Thymus (tissue), 11 donors: ENCODE results near the gene LPP. TPM values are rescaled to one million over a fixed set of nuclear protein-coding genes. Genes with fewer than 3 reads are reported as not detected.
A peak's percentile ranks its signal among the peaks of the same experiment; 100 is the strongest.

Source experiments
- DNase-seq, 9 donors: peaks; one replicate each; pipeline ENCODE4 v3.0.0-alpha.2; 2013; ENCODE audit warnings: low spot score in 9 of 9, low read depth in 6 of 9, missing footprints in 1 of 9
- H3K27ac ChIP-seq, 2 donors: one replicate each; pipeline ENCODE4 v1.5.1; 2013; ENCODE audit warnings: control low read depth in 1 of 2, low read depth in 1 of 2, low read length in 1 of 2, mild to moderate bottlenecking in 1 of 2, moderate library complexity in 1 of 2
- H3K27me3 ChIP-seq, 2 donors: one replicate each; pipeline ENCODE4 v1.5.1; 2013; ENCODE audit warnings: low read length in 1 of 2; ENCODE audit not compliant: control insufficient read depth in 2 of 2, insufficient read depth in 1 of 2
- H3K36me3 ChIP-seq, 2 donors: one replicate each; pipeline ENCODE4 v1.5.1; 2013; ENCODE audit warnings: low read length in 1 of 2, mild to moderate bottlenecking in 1 of 2, moderate library complexity in 1 of 2; ENCODE audit not compliant: control insufficient read depth in 2 of 2, insufficient read depth in 2 of 2
- H3K4me1 ChIP-seq, 2 donors: one replicate each; pipeline ENCODE4 v1.5.1; 2013; ENCODE audit warnings: low read length in 2 of 2; ENCODE audit not compliant: control insufficient read depth in 2 of 2, insufficient read depth in 2 of 2
- H3K4me3 ChIP-seq, 2 donors: one replicate each; pipeline ENCODE4 v1.5.1; 2013; ENCODE audit warnings: low read length in 2 of 2, control low read depth in 1 of 2, mild to moderate bottlenecking in 1 of 2
- H3K9me3 ChIP-seq, 2 donors: one replicate each; pipeline ENCODE4 v1.5.1; 2013; ENCODE audit warnings: low read length in 1 of 2, mild to moderate bottlenecking in 1 of 2; ENCODE audit not compliant: control insufficient read depth in 2 of 2, insufficient read depth in 1 of 2
- WGBS: extraction: QIAGEN DNeasy Blood & Tissue Kit; methylation state at CpG from one replicate; pipeline ENCODE4 v1.1.7; 2013; 5-methylcytosine and 5-hydroxymethylcytosine counted together
- polyA plus RNA-seq: library from polyadenylated mRNA; stranded (reverse); fragments of 200-250 nt; gene quantifications from one replicate; pipeline ENCODE4 v1.2.3, GENCODE V29; 2013
- total RNA-seq: library from RNA; stranded (reverse); fragments of 120-200 nt; gene quantifications from one replicate; pipeline ENCODE4 v1.2.4, GENCODE V29; 2013
- donor health status: healthy.

Gene LPP
- total and polyA plus RNA-seq, 2 donors = 6.5 to 9.2 TPM

- 57% methylated on average over 3 of the region's 3 CpGs for WGBS
- H3K9me3 ChIP-seq = no peaks in the 10 kb centered on the region
- DNase-seq = peak in 7 of 9 donors; percentile 21 to 67 (median 24)
- no peaks in the 10 kb centered on the region for H3K27me3 ChIP-seq
- no peak overlapping the region for H3K4me3 ChIP-seq
- peaks cover 6 to 10% of the 10 kb centered on the region in 2 donors for H3K4me1 ChIP-seq
- no peaks in the 10 kb centered on the region for H3K36me3 ChIP-seq
- peak overlapping the region; percentile 5 to 56 for H3K27ac ChIP-seq
These were observed 502.4 kb downstream of the LPP start for GRCh38 chr3:188656196-188656982.

DNA sequence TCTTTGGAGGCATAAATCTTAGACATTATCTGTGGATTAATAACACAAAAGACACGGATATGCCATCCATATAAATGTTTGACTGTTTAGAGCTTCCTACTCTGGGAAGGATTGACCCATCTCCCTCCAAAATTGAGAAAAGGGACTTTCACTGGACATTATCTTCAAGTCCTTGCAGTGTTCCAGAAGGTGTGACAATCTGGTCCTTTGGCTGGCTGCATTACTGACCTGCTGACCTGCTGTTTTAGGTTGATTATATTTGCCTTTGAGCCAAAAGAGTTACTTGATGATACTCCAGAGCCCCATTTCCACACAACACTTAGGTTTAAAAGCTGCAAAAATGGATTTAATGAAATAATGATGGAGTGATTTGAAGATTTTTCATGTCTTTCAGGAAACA lies 504.6 kb downstream of the LPP start:
- no peaks in the 10 kb centered on the region for H3K27me3 ChIP-seq
- H3K36me3 ChIP-seq = no peaks in the 10 kb centered on the region
- H3K4me3 ChIP-seq = no peak overlapping the region
- WGBS = 94% methylated on average over 1 of the region's 1 CpG
- peaks cover 6 to 10% of the 10 kb centered on the region in 2 donors for H3K4me1 ChIP-seq
- H3K9me3 ChIP-seq = no peaks in the 10 kb centered on the region
- DNase-seq = no peak
- no peak overlapping the region for H3K27ac ChIP-seq

DNA sequence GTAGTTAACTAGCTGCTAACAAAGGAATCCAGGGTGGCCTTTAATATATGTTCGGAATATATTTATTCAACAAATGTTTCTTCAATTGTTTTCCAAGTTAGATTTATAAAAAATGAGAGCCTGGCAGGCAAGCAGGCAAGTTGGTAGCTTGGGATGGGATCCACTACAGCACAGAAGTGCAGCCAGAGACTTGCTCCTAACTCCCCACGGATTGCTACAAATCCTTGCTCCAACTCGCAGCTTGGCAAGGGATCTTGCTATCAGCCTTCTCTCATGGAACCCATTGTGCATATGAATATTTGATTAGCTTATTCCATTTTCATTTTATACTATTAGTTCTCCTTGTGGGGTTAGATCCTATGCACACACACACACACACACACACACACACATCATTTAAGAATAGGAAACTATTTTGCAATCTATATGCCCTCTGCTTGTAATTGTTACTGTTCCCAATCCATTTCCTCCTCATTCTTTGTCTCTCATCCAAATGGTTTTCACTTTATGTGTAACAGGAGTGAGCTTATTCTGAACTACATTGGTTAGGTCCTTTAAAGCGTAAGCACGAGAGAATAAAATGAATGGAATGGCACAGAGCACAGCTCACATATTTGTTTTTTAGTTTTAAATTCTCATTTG lies 505.6 kb downstream of the LPP start:
- Histone ChIP-seq H3K4me3 (no peak overlapping the region), H3K9me3 (no peaks in the 10 kb centered on the region), H3K27me3 (no peaks in the 10 kb centered on the region), H3K36me3 (no peaks in the 10 kb centered on the region), H3K4me1 (peaks cover 6 to 10% of the 10 kb centered on the region in 2 donors), H3K27ac (no peak overlapping the region)
- DNase-seq = no peak
- 97% methylated on average over 5 of the region's 5 CpGs for WGBS

DNA sequence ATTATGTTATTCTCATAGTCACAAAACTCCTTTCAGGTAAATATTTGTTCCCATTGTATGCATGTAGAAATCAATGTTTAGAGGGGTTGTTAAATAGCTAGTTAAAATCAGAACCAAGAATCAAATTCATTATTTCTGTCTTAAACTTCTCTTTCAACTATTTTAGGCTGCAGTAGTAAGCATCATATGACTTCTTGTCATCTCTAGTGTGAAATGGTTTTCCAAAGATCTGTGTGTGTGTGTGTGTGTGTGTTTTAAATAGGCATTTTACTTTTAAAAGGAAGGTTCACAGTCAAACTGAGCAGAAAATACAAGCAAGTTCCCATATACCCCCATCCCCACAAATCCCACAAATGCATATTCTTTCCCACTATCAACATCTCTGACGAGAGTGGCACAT lies 506.5 kb downstream of the LPP start:
- no peaks in the 10 kb centered on the region for H3K9me3 ChIP-seq
- no peaks in the 10 kb centered on the region for H3K36me3 ChIP-seq
- H3K27ac ChIP-seq = no peak overlapping the region
- H3K27me3 ChIP-seq = no peaks in the 10 kb centered on the region
- peaks cover 6 to 10% of the 10 kb centered on the region in 2 donors for H3K4me1 ChIP-seq
- H3K4me3 ChIP-seq = no peak overlapping the region
- DNase-seq = no peak
- 94% methylated on average over 1 of the region's 1 CpG for WGBS

GRCh38 chr3:188661806-188662205 lies 507.8 kb downstream of the LPP start:
- no peaks in the 10 kb centered on the region for H3K4me1 ChIP-seq
- no peak overlapping the region for H3K27ac ChIP-seq
- no peaks in the 10 kb centered on the region for H3K36me3 ChIP-seq
- no peaks in the 10 kb centered on the region for H3K9me3 ChIP-seq
- no peaks in the 10 kb centered on the region for H3K27me3 ChIP-seq
- H3K4me3 ChIP-seq = no peak overlapping the region
- WGBS = 95% methylated on average over 2 of the region's 2 CpGs
- no peak for DNase-seq

DNA sequence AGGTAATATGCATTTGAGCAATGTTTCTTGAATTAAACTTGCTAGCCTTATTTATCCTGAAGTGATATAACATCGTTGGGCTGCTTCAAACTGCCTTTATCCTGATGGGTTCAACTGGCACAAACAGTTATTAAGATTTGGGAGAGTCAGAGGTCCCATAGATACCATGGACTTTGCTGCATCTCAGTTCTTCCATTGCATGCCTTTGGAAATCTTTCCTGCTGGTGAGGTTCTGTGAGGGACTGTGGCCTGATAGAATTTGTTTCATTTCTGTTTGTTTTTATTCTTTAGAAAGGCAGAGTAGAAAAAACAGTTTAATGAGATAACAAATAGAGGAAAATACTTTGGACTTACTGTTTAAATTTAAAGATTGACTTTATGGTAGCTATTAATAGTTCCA lies 508.3 kb downstream of the LPP start:
- DNase-seq = no peak
- 89% methylated on average over 1 of the region's 1 CpG for WGBS

GRCh38 chr3:188662795-188663194 lies 508.8 kb downstream of the LPP start:
- H3K4me1 ChIP-seq = no peaks in the 10 kb centered on the region
- DNase-seq = no peak
- WGBS = 97% methylated on average over 2 of the region's 2 CpGs
- H3K36me3 ChIP-seq = no peaks in the 10 kb centered on the region
- H3K27me3 ChIP-seq = no peaks in the 10 kb centered on the region
- no peaks in the 10 kb centered on the region for H3K9me3 ChIP-seq
- no peak overlapping the region for H3K4me3 ChIP-seq
- H3K27ac ChIP-seq = no peak overlapping the region

More for the DNA sequence above, 508.3 kb downstream of the LPP start:
- Histone ChIP-seq H3K4me3 (no peak overlapping the region), H3K9me3 (no peaks in the 10 kb centered on the region), H3K27me3 (no peaks in the 10 kb centered on the region), H3K36me3 (no peaks in the 10 kb centered on the region), H3K27ac (no peak overlapping the region), H3K4me1 (no peaks in the 10 kb centered on the region)

- WGBS = 97% methylated on average over 5 of the region's 5 CpGs
- H3K27me3 ChIP-seq = no peaks in the 10 kb centered on the region
- DNase-seq = no peak
- H3K4me1 ChIP-seq = no peaks in the 10 kb centered on the region
- H3K36me3 ChIP-seq = no peaks in the 10 kb centered on the region
- H3K4me3 ChIP-seq = no peak overlapping the region
- H3K27ac ChIP-seq = no peak overlapping the region
- no peaks in the 10 kb centered on the region for H3K9me3 ChIP-seq
These were observed 509.9 kb downstream of the LPP start for GRCh38 chr3:188663839-188664238.

GRCh38 chr3:188664795-188665194 lies 510.8 kb downstream of the LPP start:
- Histone ChIP-seq H3K9me3 (no peaks in the 10 kb centered on the region), H3K36me3 (no peaks in the 10 kb centered on the region), H3K4me1 (no peaks in the 10 kb centered on the region), H3K27ac (no peak overlapping the region), H3K4me3 (no peak overlapping the region), H3K27me3 (no peaks in the 10 kb centered on the region)
- peak in 2 of 9 donors; percentile 7 to 44 for DNase-seq
- 96% methylated on average over 3 of the region's 3 CpGs for WGBS
